Thyroid gland (tissue), 4 donors: ENCODE results near the gene CRISPLD2.

ENCODE experiments used
- CTCF ChIP-seq, 6 experiments: fragments of 200-600 bp in 3 of 6; fragments of 450-650 bp in 3 of 6; sonication (generic) in 3 of 6; IDR thresholded peaks; one replicate each; pipeline ENCODE4 v1.5.1; 2016 to 2019; ENCODE audit warnings: antibody characterized with exemption in 6 of 6, mild to moderate bottlenecking in 2 of 6, inconsistent platforms in 1 of 6, moderate library complexity in 1 of 6
- POLR2A ChIP-seq, 2 donors: fragments of 450-650 bp; IDR thresholded peaks; one replicate each; pipeline ENCODE4 v1.6.1; 2017; ENCODE audit warnings: antibody characterized with exemption in 2 of 2, mild to moderate bottlenecking in 2 of 2, moderate library complexity in 1 of 2

GRCh38 chr16:84876873-84877606, 57.3 kb downstream of the CRISPLD2 start:
- TF ChIP-seq CTCF (IDR thresholded peaks at IDR 0.05) (no peak), POLR2A (IDR thresholded peaks at IDR 0.05) (no peak)
